Measurements from ENCODE around the gene ERC1. TPM values are rescaled to one million over a fixed set of nuclear protein-coding genes. Genes with fewer than 3 reads are reported as not detected.

Gene ERC1
- total and polyA plus RNA-seq, 12 donors: 6.5 to 67.5 (median 47.5) TPM

DNA sequence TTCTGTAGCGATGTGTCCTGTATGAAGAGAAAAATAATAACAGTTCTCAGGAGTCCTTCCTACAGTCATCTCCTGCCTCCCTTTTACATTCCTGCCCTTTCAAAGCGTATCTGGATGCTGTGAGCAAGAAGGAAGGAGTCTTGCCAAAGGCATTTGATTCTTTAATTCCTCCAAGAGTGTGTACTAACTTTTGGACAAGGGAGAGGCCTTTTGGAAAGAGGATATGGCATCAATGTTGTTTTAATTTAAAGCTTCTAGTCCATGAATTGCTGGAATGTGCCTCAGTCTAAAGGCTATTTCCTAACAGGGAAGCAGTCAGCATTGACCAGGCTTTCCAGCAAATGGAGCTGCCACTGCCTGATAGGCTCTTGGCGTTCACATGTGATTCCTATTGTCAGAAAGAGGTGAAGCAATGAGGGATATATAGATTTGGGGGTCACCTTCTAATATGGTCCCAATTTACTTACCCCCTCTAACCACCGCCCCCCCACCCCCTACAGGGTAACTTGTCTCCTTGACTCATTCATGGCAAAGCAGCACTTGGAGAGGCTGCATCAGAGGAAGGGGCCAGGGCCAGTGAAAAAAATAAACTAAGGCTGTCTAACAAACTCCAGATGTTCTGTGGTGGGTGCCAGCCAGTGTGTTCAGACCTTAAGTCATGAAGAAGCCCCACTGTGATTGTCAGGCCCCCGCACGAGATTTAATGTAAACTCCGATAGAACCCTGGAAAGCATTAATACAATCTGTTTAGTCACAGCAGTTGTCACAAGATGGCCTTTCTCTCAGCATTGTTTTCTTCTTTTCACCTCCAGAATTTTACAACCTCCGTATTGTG lies 383.1 kb downstream of the ERC1 start:
- DNase-seq (no peak), ATAC-seq (peak in 1 of 8 donors; percentile 25)
- intact Hi-C loops (cut with DNase I): no loop called here
- Histone ChIP-seq H3K36me3 (peaks cover 0 to 52% (median 10%) of the 10 kb centered on the region in 9 donors), H3K4me3 (no peak overlapping the region), H3K9me3 (no peaks in the 10 kb centered on the region), H3K4me1 (peaks cover 0 to 12% (median 9%) of the 10 kb centered on the region in 9 donors), H3K27me3 (no peaks in the 10 kb centered on the region), H3K27ac (peak overlapping the region in 2 of 10 donors; percentile 12 to 13)
- TF ChIP-seq, protein P1, sequence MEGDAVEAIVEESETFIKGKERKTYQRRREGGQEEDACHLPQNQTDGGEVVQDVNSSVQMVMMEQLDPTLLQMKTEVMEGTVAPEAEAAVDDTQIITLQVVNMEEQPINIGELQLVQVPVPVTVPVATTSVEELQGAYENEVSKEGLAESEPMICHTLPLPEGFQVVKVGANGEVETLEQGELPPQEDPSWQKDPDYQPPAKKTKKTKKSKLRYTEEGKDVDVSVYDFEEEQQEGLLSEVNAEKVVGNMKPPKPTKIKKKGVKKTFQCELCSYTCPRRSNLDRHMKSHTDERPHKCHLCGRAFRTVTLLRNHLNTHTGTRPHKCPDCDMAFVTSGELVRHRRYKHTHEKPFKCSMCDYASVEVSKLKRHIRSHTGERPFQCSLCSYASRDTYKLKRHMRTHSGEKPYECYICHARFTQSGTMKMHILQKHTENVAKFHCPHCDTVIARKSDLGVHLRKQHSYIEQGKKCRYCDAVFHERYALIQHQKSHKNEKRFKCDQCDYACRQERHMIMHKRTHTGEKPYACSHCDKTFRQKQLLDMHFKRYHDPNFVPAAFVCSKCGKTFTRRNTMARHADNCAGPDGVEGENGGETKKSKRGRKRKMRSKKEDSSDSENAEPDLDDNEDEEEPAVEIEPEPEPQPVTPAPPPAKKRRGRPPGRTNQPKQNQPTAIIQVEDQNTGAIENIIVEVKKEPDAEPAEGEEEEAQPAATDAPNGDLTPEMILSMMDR (IDR thresholded peaks at IDR 0.05): no peak
- 70 to 91% methylated on average over 8 of the region's 8 CpGs for WGBS, 2 donors

DNA sequence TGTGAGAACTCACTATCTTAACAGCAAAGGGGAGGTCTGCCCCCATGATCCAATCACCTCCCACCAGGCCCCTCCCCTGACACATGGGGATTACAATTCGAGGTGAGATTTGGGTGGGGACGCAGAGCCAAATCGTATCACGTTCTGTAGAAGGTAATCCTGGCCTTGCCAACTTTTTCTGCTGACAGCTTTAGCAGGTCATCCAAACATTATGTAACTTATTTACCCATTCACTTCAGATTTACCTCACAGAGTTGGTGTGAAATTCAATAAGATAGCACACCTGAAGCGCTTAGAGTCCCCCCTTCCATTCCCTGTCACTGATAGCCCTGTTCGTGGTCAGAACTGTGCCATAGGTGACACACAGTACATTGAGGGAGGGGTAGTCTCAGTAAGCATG lies 384.3 kb downstream of the ERC1 start:
- Histone ChIP-seq H3K36me3 (peaks cover 0 to 60% (median 10%) of the 10 kb centered on the region in 9 donors), H3K4me3 (no peak overlapping the region), H3K27ac (no peak overlapping the region), H3K4me1 (peaks cover 0 to under 1% (median 0%) of the 10 kb centered on the region in 9 donors), H3K9me3 (no peaks in the 10 kb centered on the region), H3K27me3 (no peaks in the 10 kb centered on the region)
- WGBS, 2 donors: 83 to 84% methylated on average over 6 of the region's 6 CpGs
- no peak for DNase-seq
- TF ChIP-seq, protein P1 (IDR thresholded peaks at IDR 0.05): no peak
- no peak for ATAC-seq
- intact Hi-C loops (cut with DNase I): no loop called here

DNA sequence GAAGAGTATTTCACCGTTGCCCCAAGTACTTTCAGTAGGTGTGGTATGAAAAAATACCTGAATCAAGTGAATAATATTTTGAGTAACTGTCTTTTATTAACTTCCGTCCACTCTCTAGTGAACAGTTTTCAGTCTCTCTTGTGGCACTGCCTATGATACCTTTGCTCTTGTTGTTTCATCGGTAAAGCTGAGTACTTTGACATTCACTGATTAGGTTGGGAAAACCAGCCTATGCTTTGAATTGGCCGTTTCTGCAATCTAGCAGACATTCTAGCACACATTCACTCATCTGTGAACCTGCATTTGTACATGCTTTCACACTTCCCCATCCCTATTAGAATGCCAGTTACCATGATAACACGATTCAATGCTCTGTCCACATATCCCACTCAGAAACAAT lies 386.1 kb downstream of the ERC1 start:
- peaks cover 0 to 7% (median 0%) of the 10 kb centered on the region in 9 donors for H3K4me1 ChIP-seq
- H3K4me3 ChIP-seq: no peak overlapping the region
- WGBS, 2 donors: 93 to 96% methylated on average over 5 of the region's 5 CpGs
- intact Hi-C loops (cut with DNase I): no loop called here
- no peak overlapping the region for H3K27ac ChIP-seq
- no peak for ATAC-seq
- H3K9me3 ChIP-seq: no peaks in the 10 kb centered on the region
- H3K27me3 ChIP-seq: no peaks in the 10 kb centered on the region
- DNase-seq: no peak
- H3K36me3 ChIP-seq: peaks cover 0 to 58% (median 10%) of the 10 kb centered on the region in 9 donors
- TF ChIP-seq, protein P1 (IDR thresholded peaks at IDR 0.05): no peak

DNA sequence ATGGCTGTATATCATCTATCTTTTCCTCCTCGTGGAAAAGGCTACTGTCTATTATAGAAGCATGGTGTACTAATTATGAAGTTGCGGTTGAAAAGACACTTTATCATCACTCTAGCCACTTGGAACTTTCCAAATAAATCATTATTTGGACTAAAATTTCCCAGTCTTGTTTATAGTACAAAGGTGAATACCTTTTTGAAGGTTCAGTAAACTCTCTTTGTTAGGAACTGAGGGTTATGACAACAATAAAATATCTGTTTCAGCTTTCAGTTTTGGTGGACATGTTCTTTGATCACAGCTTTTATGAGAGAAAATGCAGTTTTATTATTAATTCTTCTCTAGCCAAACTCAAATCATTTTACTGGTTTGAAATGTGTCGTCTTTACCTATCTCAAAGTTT lies 386.7 kb downstream of the ERC1 start:
- H3K4me3 ChIP-seq: no peak overlapping the region
- intact Hi-C loops (cut with DNase I): no loop called here
- TF ChIP-seq, protein P1 (IDR thresholded peaks at IDR 0.05): no peak
- no peaks in the 10 kb centered on the region for H3K27me3 ChIP-seq
- WGBS, 2 donors: 84 to 92% methylated on average over 3 of the region's 3 CpGs
- no peak overlapping the region for H3K27ac ChIP-seq
- H3K9me3 ChIP-seq: no peaks in the 10 kb centered on the region
- DNase-seq (no peak), ATAC-seq (no peak)
- peaks cover 0 to 10% (median 0%) of the 10 kb centered on the region in 9 donors for H3K4me1 ChIP-seq
- H3K36me3 ChIP-seq: peaks cover 0 to 53% (median 10%) of the 10 kb centered on the region in 9 donors

Measured in heart right ventricle (tissue), 16 donors.